Activated T-helper 1 cell treated with Interleukin-2 at 50 U/mL for 16 hours (primary cell): ENCODE results near the gene STPG3.
"Not testable (repeated sequence)": the region's sequence is repeated elsewhere in the genome, so short reads cannot be mapped to it uniquely, and the experiment has no call there.

ENCODE experiments used
- DNase-seq: peaks from one replicate; pipeline ENCODE4 v3.0.0-alpha.2; 2020; ENCODE audit warnings: low read depth

Gene STPG3

GRCh38 chr9:137245450-137246421, 5.3 kb upstream of the STPG3 start:
- no peak for DNase-seq

GRCh38 chr9:137247135-137247915, 3.8 kb upstream of the STPG3 start:
- no peak for DNase-seq

GRCh38 chr9:137247916-137248175, 3.2 kb upstream of the STPG3 start:
- no peak for DNase-seq

GRCh38 chr9:137250329-137251193, 525 bp upstream of the STPG3 start:
- no peak for DNase-seq

- DNase-seq = no peak
Measured at GRCh38 chr9:137251490-137252268, 593 bp downstream of the STPG3 start.

- DNase-seq = no peak
Measured at GRCh38 chr9:137252555-137253506, 1.7 kb downstream of the STPG3 start.

GRCh38 chr9:137253717-137254623, 2.9 kb downstream of the STPG3 start:
- DNase-seq = no peak

- DNase-seq = peak; percentile 96
Measured at GRCh38 chr9:137254624-137255447, 3.8 kb downstream of the STPG3 start, which contains the start of gene NELFB. Gene NELFB, plus strand, starts transcription at chr9:137255327.

GRCh38 chr9:137255448-137256114, 4.5 kb downstream of the STPG3 start:
- no peak for DNase-seq

- DNase-seq = no peak
Measured at GRCh38 chr9:137256362-137256761, 5.3 kb downstream of the STPG3 start.

- DNase-seq = no peak
Measured at GRCh38 chr9:137256856-137257255, 5.8 kb downstream of the STPG3 start.

GRCh38 chr9:137262173-137262908, 11.3 kb downstream of the STPG3 start:
- DNase-seq = not testable (repeated sequence)

- no peak for DNase-seq
Measured at GRCh38 chr9:137262909-137263285, 11.8 kb downstream of the STPG3 start.

GRCh38 chr9:137263506-137263905, 12.4 kb downstream of the STPG3 start:
- DNase-seq = no peak

- DNase-seq = no peak
Measured at GRCh38 chr9:137264067-137264466, 13.0 kb downstream of the STPG3 start.

GRCh38 chr9:137265496-137266161, 14.5 kb downstream of the STPG3 start:
- DNase-seq = no peak

GRCh38 chr9:137266162-137266527, 15.1 kb downstream of the STPG3 start:
- DNase-seq = no peak
